Loucy (cell line): ENCODE data around the gene HOXC5.

Experiments used
- H2AFZ ChIP-seq: fragments of 200-600 bp; sonication (generic); 2 replicates; pipeline ENCODE4 v1.6.0; 2016; ENCODE audit warnings: antibody characterized with exemption, mild to moderate bottlenecking, low read length, moderate library complexity
- H3F3A ChIP-seq: fragments of 200-600 bp; 2 replicates; pipeline ENCODE4 v1.6.0; 2016; ENCODE audit warnings: antibody characterized with exemption, low read depth, mild to moderate bottlenecking
- H3K27me3 ChIP-seq: fragments of 200-600 bp; sonication (generic); 2 replicates; pipeline ENCODE4 v1.6.1; 2014; ENCODE audit warnings: low read length, mild to moderate bottlenecking; ENCODE audit not compliant: insufficient read depth, poor library complexity, severe bottlenecking
- H3K36me3 ChIP-seq: fragments of 200-600 bp; sonication (generic); 2 replicates; pipeline ENCODE4 v1.6.1; 2016; ENCODE audit warnings: low read length; ENCODE audit not compliant: insufficient read depth
- H3K4me1 ChIP-seq: fragments of 200-600 bp; sonication (generic); 2 replicates; pipeline ENCODE4 v1.5.1; 2014; ENCODE audit warnings: low read length, mild to moderate bottlenecking; ENCODE audit not compliant: insufficient read depth, poor library complexity, severe bottlenecking
- H3K4me2 ChIP-seq: fragments of 200-600 bp; sonication (generic); 2 replicates; pipeline ENCODE4 v1.6.0; 2014; ENCODE audit warnings: antibody characterized with exemption, low read length, low read depth, mild to moderate bottlenecking; ENCODE audit not compliant: poor library complexity, severe bottlenecking
- H3K4me3 ChIP-seq: fragments of 200-600 bp; sonication (generic); 2 replicates; pipeline ENCODE4 v1.5.1; 2014; ENCODE audit warnings: low read length, mild to moderate bottlenecking, mixed read lengths; ENCODE audit not compliant: poor library complexity, severe bottlenecking
- H3K79me2 ChIP-seq: fragments of 200-600 bp; sonication (generic); 2 replicates; pipeline ENCODE4 v1.6.1; 2014; ENCODE audit warnings: low read length; ENCODE audit not compliant: insufficient read depth
- H3K9ac ChIP-seq: fragments of 200-600 bp; sonication (generic); 2 replicates; pipeline ENCODE4 v1.6.0; 2014; ENCODE audit warnings: mild to moderate bottlenecking, low read depth, low read length, moderate library complexity; ENCODE audit not compliant: poor library complexity, severe bottlenecking
- H3K9me2 ChIP-seq: fragments of 200-600 bp; sonication (generic); replicated peaks from 2 replicates; pipeline ENCODE4 v1.6.1; 2016; ENCODE audit warnings: low read depth, low read length, mixed read lengths
- H3K9me3 ChIP-seq: fragments of 200-600 bp; sonication (generic); 2 replicates; pipeline ENCODE4 v1.6.1; 2014; ENCODE audit warnings: mild to moderate bottlenecking, antibody characterized with exemption, low read length, low read depth; ENCODE audit not compliant: insufficient read depth
- H4K20me1 ChIP-seq: fragments of 200-600 bp; sonication (generic); 2 replicates; pipeline ENCODE4 v1.6.0; 2014; ENCODE audit warnings: antibody characterized with exemption, low read length, mild to moderate bottlenecking; ENCODE audit not compliant: insufficient read depth, poor library complexity, severe bottlenecking
- EZH2phosphoT487 ChIP-seq: fragments of 200-600 bp; IDR thresholded peaks from 2 replicates; pipeline ENCODE4 v1.6.1; 2018; ENCODE audit warnings: antibody characterized with exemption, mild to moderate bottlenecking, moderate library complexity, borderline replicate concordance
- TF ChIP-seq, protein P1 (sequence below): fragments of 200-600 bp; sonication (generic); conservative IDR thresholded peaks from 2 replicates; pipeline ENCODE4 v1.5.1; 2014; ENCODE audit warnings: mild to moderate bottlenecking, antibody characterized with exemption, low read length

The HOXC5 gene

DNA sequence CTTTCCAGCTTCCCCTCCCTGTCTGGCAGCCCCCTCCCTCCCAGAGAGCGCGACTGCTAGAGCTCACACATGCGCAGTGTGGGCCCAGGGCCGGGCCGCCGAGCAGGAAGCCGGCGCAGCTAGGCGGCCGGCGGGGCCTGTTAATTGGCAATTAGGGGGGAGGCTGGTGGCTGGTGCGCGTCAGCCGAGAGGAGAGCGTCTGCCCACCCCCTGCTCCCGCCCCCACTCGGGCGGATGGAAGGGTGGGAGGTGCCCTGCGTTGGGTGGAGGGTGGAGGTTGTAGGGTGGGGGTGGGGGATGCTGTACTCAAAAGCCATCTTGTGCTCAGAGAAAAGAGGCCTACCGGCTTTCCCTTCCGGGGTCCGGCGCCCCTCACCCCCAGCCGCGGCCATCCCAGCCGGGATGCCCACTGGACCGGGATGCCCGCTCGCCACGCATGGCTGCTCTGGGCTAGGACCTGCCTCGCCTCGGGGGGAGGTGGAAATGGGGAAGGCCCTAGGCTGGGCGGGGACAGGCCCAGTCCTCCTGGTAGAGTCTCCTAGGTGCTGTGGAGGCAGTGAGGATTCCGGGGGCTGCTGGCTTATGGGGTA, 14.9 kb upstream of the HOXC5 start:
- Histone ChIP-seq H3K36me3 (no peaks in the 10 kb centered on the region), H3K79me2 (peaks cover 57% of the 10 kb centered on the region), H3K4me2 (peak overlapping the region; percentile 85), H3K9me3 (no peaks in the 10 kb centered on the region), H3K27me3 (no peaks in the 10 kb centered on the region), H4K20me1 (peaks cover 37% of the 10 kb centered on the region), H2AFZ (0 out of 2 replicates have a peak overlapping the region, but pooled peaks have one; percentile 37), H3K4me3 (peak overlapping the region; percentile 95), H3K9me2 (no peaks in the 10 kb centered on the region), H3K9ac (peak overlapping the region; percentile 99), H3F3A (peaks cover 10% of the 10 kb centered on the region), H3K4me1 (peaks cover 64% of the 10 kb centered on the region)
- no peak for TF ChIP-seq EZH2phosphoT487
- TF ChIP-seq, protein P1, sequence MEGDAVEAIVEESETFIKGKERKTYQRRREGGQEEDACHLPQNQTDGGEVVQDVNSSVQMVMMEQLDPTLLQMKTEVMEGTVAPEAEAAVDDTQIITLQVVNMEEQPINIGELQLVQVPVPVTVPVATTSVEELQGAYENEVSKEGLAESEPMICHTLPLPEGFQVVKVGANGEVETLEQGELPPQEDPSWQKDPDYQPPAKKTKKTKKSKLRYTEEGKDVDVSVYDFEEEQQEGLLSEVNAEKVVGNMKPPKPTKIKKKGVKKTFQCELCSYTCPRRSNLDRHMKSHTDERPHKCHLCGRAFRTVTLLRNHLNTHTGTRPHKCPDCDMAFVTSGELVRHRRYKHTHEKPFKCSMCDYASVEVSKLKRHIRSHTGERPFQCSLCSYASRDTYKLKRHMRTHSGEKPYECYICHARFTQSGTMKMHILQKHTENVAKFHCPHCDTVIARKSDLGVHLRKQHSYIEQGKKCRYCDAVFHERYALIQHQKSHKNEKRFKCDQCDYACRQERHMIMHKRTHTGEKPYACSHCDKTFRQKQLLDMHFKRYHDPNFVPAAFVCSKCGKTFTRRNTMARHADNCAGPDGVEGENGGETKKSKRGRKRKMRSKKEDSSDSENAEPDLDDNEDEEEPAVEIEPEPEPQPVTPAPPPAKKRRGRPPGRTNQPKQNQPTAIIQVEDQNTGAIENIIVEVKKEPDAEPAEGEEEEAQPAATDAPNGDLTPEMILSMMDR = no peak

DNA sequence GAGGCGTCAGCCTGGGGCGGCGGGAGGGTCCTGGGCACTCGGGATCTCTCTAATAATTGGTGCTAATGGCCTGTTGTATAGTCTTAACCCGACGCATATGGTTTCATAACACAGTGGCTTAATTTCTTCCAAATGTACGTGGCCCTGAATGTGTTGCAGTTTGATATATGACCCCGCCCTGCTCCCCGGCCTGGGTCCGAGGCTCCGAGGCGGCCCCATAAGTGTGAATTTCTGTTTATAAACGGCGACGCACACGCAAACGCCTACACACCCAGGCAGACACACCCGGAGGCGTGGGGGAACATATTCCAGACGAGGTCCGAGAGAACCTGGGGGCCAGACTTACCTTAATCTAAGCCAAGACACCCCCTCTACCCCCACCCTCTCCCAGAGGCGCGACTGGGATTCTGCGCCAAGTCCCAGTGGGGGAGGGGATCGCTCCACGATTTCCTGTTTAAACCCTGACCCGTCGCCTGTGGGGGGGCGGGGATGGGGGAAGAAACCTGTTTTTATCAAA, 14.3 kb upstream of the HOXC5 start:
- TF ChIP-seq, protein P1 = no peak
- TF ChIP-seq EZH2phosphoT487 = no peak
- peaks cover 63% of the 10 kb centered on the region for H3K79me2 ChIP-seq
- peak overlapping the region; percentile 95 for H3K4me3 ChIP-seq
- peaks cover 64% of the 10 kb centered on the region for H3K4me1 ChIP-seq
- peaks cover 10% of the 10 kb centered on the region for H3F3A ChIP-seq
- no peaks in the 10 kb centered on the region for H3K36me3 ChIP-seq
- no peaks in the 10 kb centered on the region for H3K9me2 ChIP-seq
- H3K4me2 ChIP-seq = peak overlapping the region; percentile 85
- H2AFZ ChIP-seq = 0 out of 2 replicates have a peak overlapping the region, but pooled peaks have one; percentile 37
- H3K9me3 ChIP-seq = no peaks in the 10 kb centered on the region
- H4K20me1 ChIP-seq = peaks cover 42% of the 10 kb centered on the region
- H3K9ac ChIP-seq = peak overlapping the region; percentile 99
- no peaks in the 10 kb centered on the region for H3K27me3 ChIP-seq

DNA sequence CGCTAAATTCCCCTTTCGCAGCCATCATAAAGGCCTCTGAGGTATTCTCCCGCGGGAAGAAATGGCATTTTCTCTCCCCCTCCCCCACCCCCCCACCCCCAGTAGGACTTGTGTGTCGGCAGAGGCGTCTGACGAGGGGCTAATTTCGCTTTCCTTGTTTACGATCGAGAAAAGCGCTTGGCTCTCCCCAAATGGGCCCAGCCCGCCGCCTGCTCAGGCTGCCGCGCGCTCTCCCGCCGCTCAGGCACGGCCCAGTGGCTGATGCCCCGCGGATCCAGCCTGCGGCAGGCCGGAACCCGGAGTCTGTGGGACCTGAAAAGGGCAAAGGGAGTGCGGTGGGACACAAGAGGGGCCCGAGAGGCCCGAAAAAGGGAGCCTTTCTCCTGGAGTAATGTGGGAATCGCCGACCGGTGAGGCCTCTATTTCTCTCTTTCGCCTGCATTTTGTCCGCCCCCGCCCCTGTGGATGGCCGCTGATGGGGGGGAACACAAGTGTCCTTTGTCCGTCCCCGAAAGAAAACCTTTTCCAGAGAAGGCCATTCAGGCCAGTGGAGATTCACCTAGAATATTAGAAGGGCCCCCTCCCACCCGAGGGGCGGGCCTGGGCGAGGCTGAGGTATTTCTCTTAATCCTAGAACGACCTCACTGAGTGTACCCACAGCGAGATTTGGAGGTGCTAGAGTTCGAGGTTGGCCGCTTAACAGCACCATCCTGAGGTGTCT, 13.6 kb upstream of the HOXC5 start:
- no peaks in the 10 kb centered on the region for H3K27me3 ChIP-seq
- H3K36me3 ChIP-seq = no peaks in the 10 kb centered on the region
- peaks cover 10% of the 10 kb centered on the region for H3F3A ChIP-seq
- H2AFZ ChIP-seq = no peak overlapping the region
- peaks cover 70% of the 10 kb centered on the region for H3K79me2 ChIP-seq
- peak overlapping the region; percentile 99 for H3K9ac ChIP-seq
- TF ChIP-seq, protein P1 = no peak
- TF ChIP-seq EZH2phosphoT487 = no peak
- H3K4me2 ChIP-seq = peak overlapping the region; percentile 85
- H3K9me3 ChIP-seq = no peaks in the 10 kb centered on the region
- H4K20me1 ChIP-seq = peaks cover 49% of the 10 kb centered on the region
- H3K9me2 ChIP-seq = no peaks in the 10 kb centered on the region
- peak overlapping the region; percentile 95 for H3K4me3 ChIP-seq
- H3K4me1 ChIP-seq = peaks cover 65% of the 10 kb centered on the region
